Measurements from ENCODE around the gene ATP6V1A.

Gene ATP6V1A

DNA sequence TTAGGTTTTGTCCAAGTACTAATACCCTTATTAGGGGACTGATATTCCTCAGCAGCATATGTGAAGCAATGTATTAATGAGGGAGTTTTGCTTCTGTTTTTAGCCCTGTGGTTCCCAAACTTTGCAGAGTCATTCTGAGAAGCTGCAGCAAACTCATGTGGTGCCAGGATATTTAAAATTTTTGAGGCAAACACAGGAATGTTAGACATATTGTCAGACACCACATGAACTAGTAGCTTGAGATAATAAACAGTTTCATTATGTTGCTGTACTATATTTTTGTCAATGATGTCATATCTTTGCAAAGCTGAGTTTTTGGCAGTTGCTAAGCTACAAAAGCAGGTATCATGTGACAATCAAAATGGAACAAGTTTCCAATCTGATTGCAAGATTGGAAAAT, 36.6 kb downstream of the ATP6V1A start:
- no peaks in the 10 kb centered on the region for H3K27me3 ChIP-seq (ENCODE audit: control insufficient read depth, insufficient read depth, low read length)
- H3K4me2 ChIP-seq (ENCODE audit: low read length), result peak overlapping the region; percentile 22
- peak overlapping the region; percentile 79 for H3K9ac ChIP-seq (ENCODE audit: low read depth, low read length)
- peaks cover 14% of the 10 kb centered on the region for H3K4me1 ChIP-seq (ENCODE audit: control insufficient read depth, insufficient read depth, low read length)
- H3K4me3 ChIP-seq (ENCODE audit: low read length), result no peak overlapping the region
- no peaks in the 10 kb centered on the region for H3K9me3 ChIP-seq (replicated peaks; ENCODE audit: low read length)
- peaks cover 4% of the 10 kb centered on the region for H3K36me3 ChIP-seq (ENCODE audit: insufficient read depth, low read length)

DNA sequence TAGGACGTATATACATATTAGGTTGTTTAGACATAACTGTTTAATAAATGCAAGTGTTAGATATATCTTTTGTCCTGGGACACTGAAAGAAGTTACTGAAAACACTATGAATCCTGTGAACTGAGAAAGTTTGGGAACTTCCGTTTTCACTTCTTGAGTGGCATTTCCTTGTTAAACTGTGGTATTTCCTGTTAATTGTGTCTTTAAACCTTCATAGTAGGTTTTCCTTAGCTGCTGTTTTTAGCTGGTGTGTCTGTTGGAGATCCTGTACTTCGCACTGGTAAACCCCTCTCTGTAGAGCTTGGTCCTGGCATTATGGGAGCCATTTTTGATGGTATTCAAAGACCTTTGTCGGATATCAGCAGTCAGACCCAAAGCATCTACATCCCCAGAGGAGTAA, 37.1 kb downstream of the ATP6V1A start:
- peak overlapping the region; percentile 22 for H3K4me2 ChIP-seq (ENCODE audit: low read length)
- H3K36me3 ChIP-seq (ENCODE audit: insufficient read depth, low read length), result peaks cover 9% of the 10 kb centered on the region
- H3K4me3 ChIP-seq (ENCODE audit: low read length), result no peak overlapping the region
- H3K4me1 ChIP-seq (ENCODE audit: control insufficient read depth, insufficient read depth, low read length), result peaks cover 14% of the 10 kb centered on the region
- H3K9me3 ChIP-seq (replicated peaks; ENCODE audit: low read length), result no peaks in the 10 kb centered on the region
- no peaks in the 10 kb centered on the region for H3K27me3 ChIP-seq (ENCODE audit: control insufficient read depth, insufficient read depth, low read length)
- H3K9ac ChIP-seq (ENCODE audit: low read depth, low read length), result peak overlapping the region; percentile 37

- Histone ChIP-seq H3K4me3 (ENCODE audit: low read length) (no peak overlapping the region), H3K4me1 (ENCODE audit: control insufficient read depth, insufficient read depth, low read length) (peaks cover 9% of the 10 kb centered on the region), H3K4me2 (ENCODE audit: low read length) (no peak overlapping the region), H3K9me3 (replicated peaks; ENCODE audit: low read length) (no peaks in the 10 kb centered on the region), H3K36me3 (ENCODE audit: insufficient read depth, low read length) (peaks cover 39% of the 10 kb centered on the region), H3K9ac (ENCODE audit: low read depth, low read length) (no peak overlapping the region), H3K27me3 (ENCODE audit: control insufficient read depth, insufficient read depth, low read length) (no peaks in the 10 kb centered on the region)
These were observed 44.5 kb downstream of the ATP6V1A start for GRCh38 chr3:113791381-113791780.

DNA sequence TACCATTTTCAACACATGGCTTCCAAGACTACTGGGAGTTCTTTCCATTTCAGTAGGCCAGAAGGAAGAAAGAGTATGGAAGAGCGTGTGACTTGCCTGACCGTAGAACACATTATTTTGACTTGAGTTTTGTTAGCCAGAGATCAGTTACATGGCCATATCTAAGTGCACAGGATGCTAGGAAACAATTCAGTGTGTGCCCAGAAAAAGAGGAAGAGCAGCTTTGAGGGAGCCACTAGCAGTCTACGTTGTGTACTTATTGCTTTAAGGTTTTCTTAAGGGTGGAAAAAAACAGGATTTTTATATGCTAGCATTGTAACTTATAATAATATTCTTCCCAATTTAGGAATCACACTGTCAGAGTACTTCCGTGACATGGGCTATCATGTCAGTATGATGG, 47.7 kb downstream of the ATP6V1A start:
- peaks cover 9% of the 10 kb centered on the region for H3K4me1 ChIP-seq (ENCODE audit: control insufficient read depth, insufficient read depth, low read length)
- H3K4me3 ChIP-seq (ENCODE audit: low read length), result no peak overlapping the region
- no peaks in the 10 kb centered on the region for H3K27me3 ChIP-seq (ENCODE audit: control insufficient read depth, insufficient read depth, low read length)
- no peaks in the 10 kb centered on the region for H3K9me3 ChIP-seq (replicated peaks; ENCODE audit: low read length)
- peaks cover 46% of the 10 kb centered on the region for H3K36me3 ChIP-seq (ENCODE audit: insufficient read depth, low read length)
- H3K4me2 ChIP-seq (ENCODE audit: low read length), result no peak overlapping the region
- H3K9ac ChIP-seq (ENCODE audit: low read depth, low read length), result no peak overlapping the region

DNA sequence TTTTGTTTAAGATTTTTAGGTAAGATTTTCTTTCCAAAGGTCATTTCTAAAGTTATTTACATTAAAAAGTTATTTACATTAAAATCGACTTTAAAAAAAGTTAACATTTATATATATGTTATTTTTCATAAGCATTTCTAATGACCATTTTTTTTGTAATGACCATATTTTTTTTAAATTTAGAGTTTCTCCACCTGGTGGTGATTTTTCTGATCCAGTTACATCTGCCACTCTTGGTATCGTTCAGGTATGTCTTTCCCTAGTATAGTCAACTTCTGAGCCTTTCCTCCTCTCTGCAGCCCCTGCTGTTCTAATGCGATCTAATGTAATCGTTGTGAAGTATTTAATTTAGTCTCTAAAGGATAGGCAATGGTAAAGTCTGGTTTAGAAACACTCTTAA, 48.9 kb downstream of the ATP6V1A start:
- H3K4me2 ChIP-seq (ENCODE audit: low read length), result no peak overlapping the region
- peaks cover 9% of the 10 kb centered on the region for H3K4me1 ChIP-seq (ENCODE audit: control insufficient read depth, insufficient read depth, low read length)
- no peak overlapping the region for H3K4me3 ChIP-seq (ENCODE audit: low read length)
- H3K9ac ChIP-seq (ENCODE audit: low read depth, low read length), result no peak overlapping the region
- H3K27me3 ChIP-seq (ENCODE audit: control insufficient read depth, insufficient read depth, low read length), result no peaks in the 10 kb centered on the region
- H3K9me3 ChIP-seq (replicated peaks; ENCODE audit: low read length), result no peaks in the 10 kb centered on the region
- H3K36me3 ChIP-seq (ENCODE audit: insufficient read depth, low read length), result peaks cover 43% of the 10 kb centered on the region

DNA sequence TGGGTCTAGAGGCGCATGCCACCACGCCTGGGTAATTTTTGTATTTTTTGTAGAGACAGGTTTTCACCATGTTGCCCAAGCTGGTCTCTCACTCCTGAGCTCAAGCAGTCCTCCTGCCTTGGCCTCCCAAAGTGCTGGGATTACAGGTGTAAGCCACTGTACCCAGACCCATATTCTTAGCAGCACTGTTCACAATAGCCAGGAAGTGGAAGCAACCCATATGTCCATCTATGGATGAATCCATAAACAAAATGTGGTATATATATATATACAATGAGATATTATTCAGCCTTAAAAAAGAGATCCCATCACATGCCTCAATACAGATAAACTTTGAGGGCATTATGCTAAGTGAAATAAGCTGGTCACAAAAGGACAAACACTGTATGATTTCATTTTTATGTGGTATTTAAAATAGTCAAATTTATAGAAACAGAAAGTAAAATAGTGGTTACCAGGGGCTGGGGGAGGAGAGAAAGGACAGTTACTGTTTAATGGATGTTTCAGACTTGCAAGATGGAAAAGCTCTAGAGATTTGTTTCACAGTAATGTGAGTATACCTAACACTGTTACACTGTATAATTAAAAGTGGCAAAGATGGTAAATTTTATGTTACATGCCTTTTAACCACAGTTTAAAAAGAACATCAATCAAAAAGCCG, 56.1 kb downstream of the ATP6V1A start:
- Histone ChIP-seq H3K36me3 (ENCODE audit: insufficient read depth, low read length) (peaks cover 24% of the 10 kb centered on the region), H3K27me3 (ENCODE audit: control insufficient read depth, insufficient read depth, low read length) (no peaks in the 10 kb centered on the region), H3K4me2 (ENCODE audit: low read length) (no peak overlapping the region), H3K4me1 (ENCODE audit: control insufficient read depth, insufficient read depth, low read length) (no peaks in the 10 kb centered on the region), H3K9me3 (replicated peaks; ENCODE audit: low read length) (no peaks in the 10 kb centered on the region), H3K9ac (ENCODE audit: low read depth, low read length) (no peak overlapping the region), H3K4me3 (ENCODE audit: low read length) (no peak overlapping the region)

DNA sequence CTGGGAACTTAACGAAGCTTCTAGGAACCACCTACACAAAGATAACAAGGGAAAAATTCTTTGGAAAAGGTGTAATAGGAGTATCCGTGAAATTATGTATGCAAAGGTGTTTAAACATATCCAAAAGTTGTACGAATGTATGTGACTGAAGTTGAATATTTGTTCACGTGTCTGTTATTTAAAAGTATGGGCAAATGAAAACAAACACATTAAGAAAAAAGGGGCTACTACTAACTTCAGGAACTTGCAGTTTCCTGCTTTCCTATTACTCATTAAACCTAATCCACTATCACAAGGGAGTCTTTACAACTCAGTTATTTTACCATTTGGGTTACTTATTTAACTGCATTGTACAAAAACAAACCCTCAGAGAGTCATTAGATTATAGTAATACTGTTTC, 57.8 kb downstream of the ATP6V1A start:
- peaks cover 19% of the 10 kb centered on the region for H3K36me3 ChIP-seq (ENCODE audit: insufficient read depth, low read length)
- H3K9ac ChIP-seq (ENCODE audit: low read depth, low read length), result no peak overlapping the region
- H3K4me3 ChIP-seq (ENCODE audit: low read length), result no peak overlapping the region
- H3K27me3 ChIP-seq (ENCODE audit: control insufficient read depth, insufficient read depth, low read length), result no peaks in the 10 kb centered on the region
- no peak overlapping the region for H3K4me2 ChIP-seq (ENCODE audit: low read length)
- H3K9me3 ChIP-seq (replicated peaks; ENCODE audit: low read length), result no peaks in the 10 kb centered on the region
- H3K4me1 ChIP-seq (ENCODE audit: control insufficient read depth, insufficient read depth, low read length), result no peaks in the 10 kb centered on the region

- H3K36me3 ChIP-seq (ENCODE audit: insufficient read depth, low read length), result peaks cover 20% of the 10 kb centered on the region
These were observed 58.4 kb downstream of the ATP6V1A start for GRCh38 chr3:113805249-113805648.

GRCh38 chr3:113812854-113813253, 66.0 kb downstream of the ATP6V1A start:
- H3K9me3 ChIP-seq (replicated peaks; ENCODE audit: low read length), result no peaks in the 10 kb centered on the region

More at GRCh38 chr3:113805249-113805648, 58.4 kb downstream of the ATP6V1A start:
- no peak overlapping the region for H3K9ac ChIP-seq (ENCODE audit: low read depth, low read length)
- H3K4me3 ChIP-seq (ENCODE audit: low read length), result no peak overlapping the region
- H3K4me2 ChIP-seq (ENCODE audit: low read length), result no peak overlapping the region
- no peaks in the 10 kb centered on the region for H3K9me3 ChIP-seq (replicated peaks; ENCODE audit: low read length)
- no peaks in the 10 kb centered on the region for H3K4me1 ChIP-seq (ENCODE audit: control insufficient read depth, insufficient read depth, low read length)
- no peaks in the 10 kb centered on the region for H3K27me3 ChIP-seq (ENCODE audit: control insufficient read depth, insufficient read depth, low read length)

GRCh38 chr3:113819866-113820265, 73.0 kb downstream of the ATP6V1A start:
- no peak overlapping the region for H3K4me3 ChIP-seq (ENCODE audit: low read length)
- no peaks in the 10 kb centered on the region for H3K9me3 ChIP-seq (replicated peaks; ENCODE audit: low read length)
- H3K27me3 ChIP-seq (ENCODE audit: control insufficient read depth, insufficient read depth, low read length), result no peaks in the 10 kb centered on the region
- H3K36me3 ChIP-seq (ENCODE audit: insufficient read depth, low read length), result no peaks in the 10 kb centered on the region
- H3K9ac ChIP-seq (ENCODE audit: low read depth, low read length), result no peak overlapping the region
- peaks cover 1% of the 10 kb centered on the region for H3K4me1 ChIP-seq (ENCODE audit: control insufficient read depth, insufficient read depth, low read length)
- H3K4me2 ChIP-seq (ENCODE audit: low read length), result no peak overlapping the region

More at GRCh38 chr3:113812854-113813253, 66.0 kb downstream of the ATP6V1A start:
- Histone ChIP-seq H3K9ac (ENCODE audit: low read depth, low read length) (no peak overlapping the region), H3K4me1 (ENCODE audit: control insufficient read depth, insufficient read depth, low read length) (no peaks in the 10 kb centered on the region), H3K4me3 (ENCODE audit: low read length) (no peak overlapping the region), H3K4me2 (ENCODE audit: low read length) (no peak overlapping the region), H3K27me3 (ENCODE audit: control insufficient read depth, insufficient read depth, low read length) (no peaks in the 10 kb centered on the region), H3K36me3 (ENCODE audit: insufficient read depth, low read length) (peaks cover 15% of the 10 kb centered on the region)

DNA sequence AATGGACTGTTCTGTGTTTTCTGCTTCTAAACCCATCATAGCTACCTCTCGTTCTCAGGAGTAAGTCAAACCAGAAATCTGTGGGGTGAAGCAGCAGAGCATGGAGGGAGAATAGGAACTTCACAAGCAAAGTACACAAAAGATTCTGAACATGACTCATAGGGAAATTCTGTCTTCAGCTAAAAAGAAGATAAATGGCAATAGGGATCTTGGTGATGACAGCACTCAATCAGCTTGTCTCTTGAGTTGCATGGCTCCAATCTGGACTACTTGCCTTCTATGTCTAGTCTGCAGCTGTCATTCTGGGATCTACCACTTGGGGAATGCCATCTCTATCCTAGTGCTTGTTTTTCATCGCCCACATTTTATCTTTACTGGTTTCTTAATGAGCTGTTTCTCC, 78.3 kb downstream of the ATP6V1A start:
- Histone ChIP-seq H3K4me1 (ENCODE audit: control insufficient read depth, insufficient read depth, low read length) (peaks cover 11% of the 10 kb centered on the region), H3K4me3 (ENCODE audit: low read length) (no peak overlapping the region)

DNA sequence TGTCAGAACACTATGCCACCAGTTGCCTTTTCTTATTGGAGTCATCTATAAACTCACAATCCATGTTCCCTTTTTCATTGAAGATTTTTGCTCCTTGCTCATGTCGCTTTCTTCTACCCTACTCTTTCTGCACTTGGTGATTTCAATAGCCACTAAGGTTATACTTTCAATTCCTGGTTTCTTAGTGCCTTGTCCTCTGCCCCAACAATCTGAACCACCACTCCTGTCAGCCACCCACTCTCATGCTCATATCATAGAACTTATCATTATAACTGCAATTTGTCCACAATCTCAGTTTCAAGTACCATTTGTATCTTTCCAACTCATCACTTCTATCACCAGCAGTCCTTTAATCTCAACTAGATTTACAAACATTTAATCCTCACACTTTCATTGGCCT, 81.8 kb downstream of the ATP6V1A start:
- H3K27me3 ChIP-seq (ENCODE audit: control insufficient read depth, insufficient read depth, low read length), result no peaks in the 10 kb centered on the region
- H3K4me2 ChIP-seq (ENCODE audit: low read length), result no peak overlapping the region
- H3K4me1 ChIP-seq (ENCODE audit: control insufficient read depth, insufficient read depth, low read length), result peaks cover 24% of the 10 kb centered on the region
- no peak overlapping the region for H3K9ac ChIP-seq (ENCODE audit: low read depth, low read length)
- H3K4me3 ChIP-seq (ENCODE audit: low read length), result no peak overlapping the region
- H3K36me3 ChIP-seq (ENCODE audit: insufficient read depth, low read length), result no peaks in the 10 kb centered on the region
- H3K9me3 ChIP-seq (replicated peaks; ENCODE audit: low read length), result no peaks in the 10 kb centered on the region

More for the DNA sequence above, 78.3 kb downstream of the ATP6V1A start:
- H3K27me3 ChIP-seq (ENCODE audit: control insufficient read depth, insufficient read depth, low read length), result no peaks in the 10 kb centered on the region
- no peaks in the 10 kb centered on the region for H3K36me3 ChIP-seq (ENCODE audit: insufficient read depth, low read length)
- no peak overlapping the region for H3K4me2 ChIP-seq (ENCODE audit: low read length)
- no peaks in the 10 kb centered on the region for H3K9me3 ChIP-seq (replicated peaks; ENCODE audit: low read length)
- H3K9ac ChIP-seq (ENCODE audit: low read depth, low read length), result no peak overlapping the region

Measured in skeletal muscle satellite cell (primary cell).